AG20443 (cell line): ENCODE results near the gene CST7.

Experiments used
- DNase-seq: peaks from one replicate; pipeline ENCODE4 v3.0.0; 2012; ENCODE audit warnings: low spot score, mixed read lengths

Gene CST7

GRCh38 chr20:24950836-24951525, 1.9 kb downstream of the CST7 start:
- DNase-seq, result peak; percentile 44

- DNase-seq, result no peak
Measured at GRCh38 chr20:24951536-24952083, 2.5 kb downstream of the CST7 start.

- no peak for DNase-seq
Measured at GRCh38 chr20:24952376-24953208, 3.5 kb downstream of the CST7 start.

GRCh38 chr20:24953209-24953575, 4.1 kb downstream of the CST7 start:
- DNase-seq, result no peak

GRCh38 chr20:24953621-24954133, 4.6 kb downstream of the CST7 start:
- no peak for DNase-seq

- no peak for DNase-seq
Measured at GRCh38 chr20:24954151-24954550, 5.1 kb downstream of the CST7 start.

GRCh38 chr20:24954566-24954965, 5.5 kb downstream of the CST7 start:
- DNase-seq, result no peak

- DNase-seq, result no peak
Measured at GRCh38 chr20:24955045-24955444, 6.0 kb downstream of the CST7 start.

GRCh38 chr20:24956001-24956841, 7.2 kb downstream of the CST7 start:
- DNase-seq, result no peak

- DNase-seq, result no peak
Measured at GRCh38 chr20:24957326-24958016, 8.4 kb downstream of the CST7 start.

GRCh38 chr20:24958506-24959385, 9.7 kb downstream of the CST7 start:
- DNase-seq, result no peak

GRCh38 chr20:24959591-24960301, 10.7 kb downstream of the CST7 start:
- DNase-seq, result no peak

GRCh38 chr20:24960302-24960801, 11.3 kb downstream of the CST7 start:
- DNase-seq, result no peak

GRCh38 chr20:24960861-24961260, 11.8 kb downstream of the CST7 start:
- DNase-seq, result no peak

GRCh38 chr20:24961384-24962181, 12.5 kb downstream of the CST7 start:
- no peak for DNase-seq

- DNase-seq, result no peak
Measured at GRCh38 chr20:24962182-24962492, 13.1 kb downstream of the CST7 start.

GRCh38 chr20:24962510-24962909, 13.4 kb downstream of the CST7 start:
- DNase-seq, result no peak

GRCh38 chr20:24963672-24964505, 14.8 kb downstream of the CST7 start:
- no peak for DNase-seq
